HG02759 (cell line): ENCODE measurements around the gene IRF2.

Experiments used
- ATAC-seq: cut with Tn5 transposase; IDR thresholded peaks from one replicate; pipeline ENCODE4 v1.9.1; 2021; ENCODE audit warnings: mild to moderate bottlenecking, moderate library complexity; ENCODE audit not compliant: unreplicated experiment

The IRF2 gene

GRCh38 chr4:184371390-184371787, 103.0 kb downstream of the IRF2 start:
- no peak for ATAC-seq

GRCh38 chr4:184370711-184371389, 103.5 kb downstream of the IRF2 start:
- ATAC-seq: no peak

- no peak for ATAC-seq
Observed at GRCh38 chr4:184369871-184370270, 104.5 kb downstream of the IRF2 start.

GRCh38 chr4:184368731-184369130, 105.6 kb downstream of the IRF2 start:
- ATAC-seq: no peak

DNA sequence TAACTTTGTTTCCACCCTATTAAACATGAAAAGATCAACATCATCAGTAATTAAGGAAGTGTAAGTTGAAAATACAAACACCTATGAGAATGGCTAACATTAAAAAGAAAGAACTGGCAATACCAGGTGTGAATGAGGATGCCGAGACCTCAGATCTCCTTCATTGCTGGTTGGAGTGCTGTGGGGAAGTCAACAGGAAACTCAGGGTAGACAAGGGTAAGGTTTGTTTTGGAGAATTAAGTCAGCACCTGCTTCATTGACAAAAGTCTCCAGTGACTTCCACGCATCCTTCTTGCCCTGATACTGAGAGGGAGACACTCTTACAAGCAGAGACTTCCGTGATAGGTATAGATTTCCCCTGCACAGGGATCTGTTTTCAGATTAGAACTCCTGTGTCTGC, 106.1 kb downstream of the IRF2 start:
- ATAC-seq: no peak

DNA sequence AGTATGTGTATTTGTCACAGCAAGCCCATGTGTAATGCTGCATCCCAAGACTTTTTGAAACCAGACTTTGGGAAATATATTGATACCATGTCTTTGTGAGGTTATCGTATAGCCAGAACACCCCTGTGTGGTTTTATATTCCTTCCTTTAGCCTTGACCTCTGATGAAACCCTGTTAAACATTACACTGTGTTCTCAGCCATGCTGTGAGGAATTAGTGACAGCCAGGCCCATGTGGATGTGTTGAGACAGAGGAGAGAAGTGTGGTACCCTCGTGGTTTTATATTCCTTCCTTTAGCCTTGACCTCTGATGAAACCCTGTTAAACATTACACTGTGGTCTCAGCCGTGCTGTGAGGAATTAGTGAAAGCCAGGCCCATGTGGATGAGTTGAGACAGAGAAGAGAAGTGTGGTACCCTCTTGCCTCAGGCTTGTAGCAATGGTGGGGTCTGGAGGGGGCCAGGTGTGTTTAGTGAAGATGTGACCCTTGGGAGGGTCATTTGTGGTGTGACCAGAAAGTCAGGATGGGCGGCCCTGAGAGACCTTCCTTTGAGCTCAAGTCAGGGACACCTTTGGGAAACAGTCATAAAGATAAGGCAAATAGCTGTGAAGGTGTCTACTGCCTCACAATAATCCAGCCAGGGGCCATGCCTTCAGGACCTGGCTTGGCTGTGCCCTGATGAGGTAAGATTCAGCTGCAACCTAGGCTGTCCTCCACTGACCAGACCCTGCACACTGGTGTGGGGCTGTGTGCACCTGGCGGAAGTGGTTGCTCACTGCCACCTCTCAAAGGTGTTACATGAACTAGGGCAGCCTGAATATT, 110.0 kb downstream of the IRF2 start:
- peak; percentile 81 for ATAC-seq

GRCh38 chr4:184363258-184363657, 111.1 kb downstream of the IRF2 start:
- ATAC-seq: no peak

GRCh38 chr4:184362396-184362795, 112.0 kb downstream of the IRF2 start:
- no peak for ATAC-seq

GRCh38 chr4:184361443-184361842, 112.9 kb downstream of the IRF2 start:
- ATAC-seq: no peak

DNA sequence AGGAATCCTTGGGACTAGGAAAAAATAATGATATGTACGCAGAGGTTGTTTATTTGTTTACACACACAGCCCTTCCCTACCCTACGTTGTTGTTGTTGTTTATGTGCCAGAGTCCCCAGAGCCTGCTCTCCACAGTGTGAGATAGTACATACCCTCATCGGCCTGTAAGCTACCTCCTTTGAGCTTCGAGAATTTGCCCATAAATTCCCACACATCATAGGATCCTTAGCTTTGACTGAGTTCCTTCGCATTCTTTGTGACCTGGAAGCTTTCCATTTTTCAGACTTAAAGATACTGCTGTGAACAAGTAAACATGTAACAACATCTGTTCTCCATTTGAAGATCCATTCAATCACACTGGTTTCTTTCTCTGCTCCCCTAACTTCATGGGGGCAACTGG, 114.5 kb downstream of the IRF2 start:
- no peak for ATAC-seq

DNA sequence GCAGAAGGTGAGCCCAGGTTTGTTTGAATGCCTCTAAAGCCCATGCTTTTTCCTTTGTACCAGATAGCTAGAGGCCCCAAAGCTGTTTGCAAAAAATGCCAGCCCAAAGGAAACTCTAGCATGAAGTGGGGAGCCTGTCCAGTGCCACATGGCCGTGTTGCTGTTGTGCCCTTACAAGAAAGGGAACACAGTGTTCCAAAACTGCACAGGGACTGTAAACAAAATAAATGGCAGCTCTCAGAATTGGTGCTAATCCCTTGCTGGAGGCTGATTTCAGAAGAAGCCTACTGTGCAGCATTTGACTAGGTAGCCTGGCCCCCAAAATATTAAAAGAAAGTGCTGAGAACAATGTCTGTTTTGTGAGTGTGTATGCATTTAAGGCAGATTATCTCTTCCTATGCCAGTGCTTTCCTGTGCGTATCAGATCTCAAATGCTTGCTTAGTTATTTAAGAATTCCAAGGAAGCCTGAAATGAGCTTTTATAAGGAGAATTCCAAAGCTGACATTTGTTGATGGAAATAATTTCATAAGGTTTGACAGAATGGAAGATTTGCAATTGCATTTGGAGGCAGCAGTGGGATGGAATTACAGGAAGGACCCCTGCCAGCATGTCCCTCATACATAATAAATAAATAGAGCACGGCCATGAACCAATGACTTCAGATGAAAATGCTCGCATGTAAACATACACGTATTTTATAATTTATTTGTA, 115.7 kb downstream of the IRF2 start:
- no peak for ATAC-seq

DNA sequence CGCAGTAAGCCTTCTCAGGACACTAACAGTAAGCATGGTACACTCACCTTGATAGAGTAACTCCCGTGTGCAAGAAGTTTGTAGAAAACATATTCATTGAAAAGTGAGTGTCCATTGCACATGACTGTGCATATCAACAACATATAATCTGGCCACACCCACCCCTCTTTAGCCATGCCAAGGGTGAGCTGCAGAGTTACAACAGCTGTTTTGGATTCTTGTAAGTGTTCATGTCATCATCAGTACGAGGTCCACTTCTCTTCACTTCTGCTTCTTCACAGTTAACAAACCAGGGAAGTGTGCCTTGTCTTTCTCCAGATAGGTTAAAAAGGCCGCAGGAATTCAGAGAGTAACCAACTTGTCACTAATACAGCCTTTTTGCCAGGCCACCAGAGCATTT, 116.6 kb downstream of the IRF2 start:
- no peak for ATAC-seq

GRCh38 chr4:184357165-184357564, 117.2 kb downstream of the IRF2 start:
- no peak for ATAC-seq

DNA sequence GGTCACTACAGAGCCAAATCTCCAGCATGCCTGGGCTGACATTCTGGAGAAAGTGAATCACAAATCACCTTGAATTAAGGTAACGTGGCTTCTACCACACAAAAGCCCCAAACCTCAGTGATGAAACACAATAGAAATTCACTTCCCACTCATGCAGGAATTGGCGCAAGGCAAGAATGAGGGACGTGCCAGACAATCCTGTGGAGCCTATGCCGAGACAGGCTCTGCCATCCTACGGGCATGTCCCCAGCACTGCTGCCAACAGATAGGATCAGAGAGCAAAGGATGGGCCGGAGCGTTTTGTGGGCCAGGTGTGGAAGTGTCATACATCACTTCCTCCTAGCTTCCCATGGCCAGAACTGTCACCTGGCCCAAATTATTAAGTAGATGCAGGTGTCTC, 118.0 kb downstream of the IRF2 start:
- no peak for ATAC-seq

GRCh38 chr4:184355857-184356256, 118.5 kb downstream of the IRF2 start:
- ATAC-seq: no peak

DNA sequence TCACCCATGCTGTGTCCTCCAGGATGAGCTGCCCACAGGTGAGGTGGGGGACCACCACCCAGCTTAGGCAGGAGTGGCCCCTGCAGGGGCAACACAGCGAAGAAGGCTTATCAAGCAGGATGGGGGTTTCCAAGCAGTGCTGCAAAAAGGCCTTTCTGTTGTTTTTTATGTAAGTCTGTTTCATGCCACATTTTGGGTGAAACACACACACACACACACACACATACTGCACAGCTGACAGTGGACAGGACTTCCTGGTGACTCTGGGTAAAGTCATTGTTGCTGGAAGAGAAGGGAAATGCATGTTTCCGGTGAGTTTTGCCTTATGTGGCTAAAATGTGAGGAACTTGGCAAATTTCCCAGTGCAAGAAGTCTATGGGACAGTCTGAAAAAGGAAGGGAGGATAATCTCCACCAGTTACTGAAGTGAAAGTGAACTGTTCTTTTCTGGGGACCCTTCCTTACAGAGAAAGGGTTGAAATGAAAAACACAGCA, 119.2 kb downstream of the IRF2 start:
- ATAC-seq: peak; percentile 52

- ATAC-seq: no peak
Observed at GRCh38 chr4:184352891-184353290, 121.5 kb downstream of the IRF2 start.

DNA sequence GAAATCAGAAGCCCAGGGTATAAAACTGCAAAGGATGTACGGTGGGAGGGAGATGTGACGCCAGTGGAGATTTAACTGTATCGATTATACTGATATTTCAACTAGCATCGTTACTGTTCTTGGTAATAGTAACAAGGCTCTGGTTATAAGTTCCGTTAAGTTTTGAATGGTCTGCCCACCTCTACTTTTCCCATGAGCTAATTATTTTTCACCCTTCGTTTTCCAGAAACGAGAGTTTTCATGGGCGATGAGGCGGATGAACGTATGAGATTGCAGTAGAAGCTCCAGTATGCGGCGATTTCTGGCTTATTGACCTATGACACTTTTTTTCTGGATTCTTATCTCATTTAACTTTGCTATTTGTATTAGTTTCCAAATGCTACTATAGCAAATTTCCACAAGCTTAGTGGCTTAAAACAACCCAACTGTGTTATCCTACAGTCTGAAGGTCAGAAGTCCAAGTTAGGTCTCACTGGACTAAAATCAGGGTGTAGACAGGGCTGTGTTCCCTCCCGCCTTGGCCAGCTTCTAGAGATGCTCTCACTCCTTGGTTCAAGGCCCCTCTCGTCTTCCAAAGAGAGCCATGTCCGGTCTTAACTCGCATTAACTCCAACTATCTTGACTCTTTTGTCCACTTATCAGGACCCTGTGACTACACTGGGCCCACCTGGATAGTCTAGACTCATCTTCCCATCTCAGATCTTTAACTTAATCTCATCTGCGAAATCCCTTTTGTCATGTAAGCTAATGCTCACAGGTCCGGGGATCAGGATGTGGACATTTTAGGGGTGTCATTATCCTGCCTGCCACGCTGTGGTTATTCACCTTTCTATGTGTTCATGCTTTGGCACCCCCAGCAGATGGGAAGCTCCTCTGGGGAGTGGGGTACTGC, 122.5 kb downstream of the IRF2 start:
- ATAC-seq: no peak

GRCh38 chr4:184350964-184351363, 123.4 kb downstream of the IRF2 start:
- ATAC-seq: no peak

GRCh38 chr4:184350213-184350817, 124.0 kb downstream of the IRF2 start:
- ATAC-seq: no peak
